ENCODE results near the gene C12orf60. TPM values are rescaled to one million over a fixed set of nuclear protein-coding genes. Genes with fewer than 3 reads are reported as not detected.

The C12orf60 gene
- total and polyA plus RNA-seq, 5 donors from 2014 or later: 0.54 to 2.8 (median 1.4) TPM

- peak overlapping the region in 2 of 3 donors; percentile 32 to 60 for H3K27ac Mint-ChIP-seq
Measured at GRCh38 chr12:14780859-14781258, 22.6 kb upstream of the C12orf60 start.

GRCh38 chr12:14781563-14781962 lies 21.9 kb upstream of the C12orf60 start:
- H3K4me1 ChIP-seq (ENCODE audit: control insufficient read depth, insufficient read depth, low read length, poor library complexity, severe bottlenecking): no peaks in the 10 kb centered on the region
- no peak overlapping the region for H3K27ac ChIP-seq (ENCODE audit: insufficient read depth, low read length, poor library complexity, severe bottlenecking)
- H3K9me3 ChIP-seq (ENCODE audit: control insufficient read depth in 2 of 2, low read length in 2 of 2): no peaks in the 10 kb centered on the region
- H3K27me3 Mint-ChIP-seq: peaks cover 5% of the 10 kb centered on the region
- H3K27ac Mint-ChIP-seq: no peak overlapping the region
- H3K27me3 ChIP-seq (ENCODE audit: control insufficient read depth, insufficient read depth, low read length): no peaks in the 10 kb centered on the region
- H3K36me3 Mint-ChIP-seq: peaks cover 8% of the 10 kb centered on the region
- no peak for DNase-seq
- peaks cover 19% of the 10 kb centered on the region for H3K36me3 ChIP-seq (ENCODE audit: control insufficient read depth, insufficient read depth, low read length)
- no peaks in the 10 kb centered on the region for H3K9me3 Mint-ChIP-seq
- no peak overlapping the region for H3K4me3 ChIP-seq (ENCODE audit: low read depth, low read length)
- no peak overlapping the region for H3K4me3 Mint-ChIP-seq
- peaks cover 5 to 10% (median 10%) of the 10 kb centered on the region in 4 donors for H3K4me1 Mint-ChIP-seq
- ATAC-seq (ENCODE audit: low read depth in 2 of 2): no peak

More at GRCh38 chr12:14780859-14781258, 22.6 kb upstream of the C12orf60 start:
- Mint-ChIP-seq H3K9me3 (no peaks in the 10 kb centered on the region), H3K4me3 (no peak overlapping the region), H3K27me3 (peaks cover 5% of the 10 kb centered on the region), H3K4me1 (peaks cover 12 to 17% (median 14%) of the 10 kb centered on the region in 4 donors), H3K36me3 (peaks cover 8% of the 10 kb centered on the region)
- Histone ChIP-seq H3K4me1 (ENCODE audit: control insufficient read depth, insufficient read depth, low read length, poor library complexity, severe bottlenecking) (peaks cover 5% of the 10 kb centered on the region), H3K36me3 (ENCODE audit: control insufficient read depth, insufficient read depth, low read length) (peaks cover 15% of the 10 kb centered on the region), H3K27me3 (ENCODE audit: control insufficient read depth, insufficient read depth, low read length) (no peaks in the 10 kb centered on the region), H3K9me3 (ENCODE audit: control insufficient read depth in 2 of 2, low read length in 2 of 2) (no peaks in the 10 kb centered on the region), H3K27ac (ENCODE audit: insufficient read depth, low read length, poor library complexity, severe bottlenecking) (no peak overlapping the region), H3K4me3 (ENCODE audit: low read depth, low read length) (no peak overlapping the region)
- no peak for ATAC-seq (ENCODE audit: low read depth in 2 of 2)
- DNase-seq: no peak

GRCh38 chr12:14782756-14783155 lies 20.7 kb upstream of the C12orf60 start:
- Histone ChIP-seq H3K36me3 (ENCODE audit: control insufficient read depth, insufficient read depth, low read length) (peaks cover 30% of the 10 kb centered on the region), H3K9me3 (ENCODE audit: control insufficient read depth in 2 of 2, low read length in 2 of 2) (no peaks in the 10 kb centered on the region), H3K27ac (ENCODE audit: insufficient read depth, low read length, poor library complexity, severe bottlenecking) (no peak overlapping the region), H3K27me3 (ENCODE audit: control insufficient read depth, insufficient read depth, low read length) (no peaks in the 10 kb centered on the region), H3K4me3 (ENCODE audit: low read depth, low read length) (no peak overlapping the region), H3K4me1 (ENCODE audit: control insufficient read depth, insufficient read depth, low read length, poor library complexity, severe bottlenecking) (no peaks in the 10 kb centered on the region)
- ATAC-seq (ENCODE audit: low read depth in 2 of 2) (no peak), DNase-seq (no peak)
- peak overlapping the region in 1 of 4 donors; percentile 23 for H3K4me3 Mint-ChIP-seq
- H3K27me3 Mint-ChIP-seq: peaks cover 5% of the 10 kb centered on the region
- H3K27ac Mint-ChIP-seq: no peak overlapping the region
- H3K4me1 Mint-ChIP-seq: peaks cover 0 to 11% (median 2%) of the 10 kb centered on the region in 4 donors
- H3K36me3 Mint-ChIP-seq: peaks cover 17% of the 10 kb centered on the region
- no peaks in the 10 kb centered on the region for H3K9me3 Mint-ChIP-seq

- peaks cover 27% of the 10 kb centered on the region for H3K36me3 Mint-ChIP-seq
- ATAC-seq (ENCODE audit: low read depth in 2 of 2): no peak
- no peak for DNase-seq
- no peaks in the 10 kb centered on the region for H3K9me3 ChIP-seq (ENCODE audit: control insufficient read depth in 2 of 2, low read length in 2 of 2)
- H3K9me3 Mint-ChIP-seq: no peaks in the 10 kb centered on the region
- H3K4me3 ChIP-seq (ENCODE audit: low read depth, low read length): no peak overlapping the region
- no peak overlapping the region for H3K27ac Mint-ChIP-seq
- no peak overlapping the region for H3K27ac ChIP-seq (ENCODE audit: insufficient read depth, low read length, poor library complexity, severe bottlenecking)
- peaks cover 44% of the 10 kb centered on the region for H3K36me3 ChIP-seq (ENCODE audit: control insufficient read depth, insufficient read depth, low read length)
- H3K4me1 ChIP-seq (ENCODE audit: control insufficient read depth, insufficient read depth, low read length, poor library complexity, severe bottlenecking): no peaks in the 10 kb centered on the region
- H3K27me3 Mint-ChIP-seq: peaks cover 4% of the 10 kb centered on the region
- H3K27me3 ChIP-seq (ENCODE audit: control insufficient read depth, insufficient read depth, low read length): no peaks in the 10 kb centered on the region
- H3K4me3 Mint-ChIP-seq: no peak overlapping the region
- H3K4me1 Mint-ChIP-seq: peaks cover 0 to 8% (median 0%) of the 10 kb centered on the region in 4 donors
Measured at GRCh38 chr12:14784471-14784870, 19.0 kb upstream of the C12orf60 start.

- Mint-ChIP-seq H3K27me3 (no peaks in the 10 kb centered on the region), H3K36me3 (peaks cover 38% of the 10 kb centered on the region), H3K4me1 (peaks cover 6 to 10% (median 6%) of the 10 kb centered on the region in 4 donors), H3K9me3 (no peaks in the 10 kb centered on the region), H3K27ac (peak overlapping the region in 2 of 3 donors; percentile 3 to 32), H3K4me3 (no peak overlapping the region)
- ATAC-seq (ENCODE audit: low read depth in 2 of 2): no peak
- peaks cover 55% of the 10 kb centered on the region for H3K36me3 ChIP-seq (ENCODE audit: control insufficient read depth, insufficient read depth, low read length)
- no peaks in the 10 kb centered on the region for H3K27me3 ChIP-seq (ENCODE audit: control insufficient read depth, insufficient read depth, low read length)
- no peak for DNase-seq
- no peak overlapping the region for H3K4me3 ChIP-seq (ENCODE audit: low read depth, low read length)
- H3K9me3 ChIP-seq (ENCODE audit: control insufficient read depth in 2 of 2, low read length in 2 of 2): no peaks in the 10 kb centered on the region
- H3K27ac ChIP-seq (ENCODE audit: insufficient read depth, low read length, poor library complexity, severe bottlenecking): no peak overlapping the region
- H3K4me1 ChIP-seq (ENCODE audit: control insufficient read depth, insufficient read depth, low read length, poor library complexity, severe bottlenecking): no peaks in the 10 kb centered on the region
Measured at GRCh38 chr12:14785568-14785967, 17.9 kb upstream of the C12orf60 start.

- Histone ChIP-seq H3K27me3 (ENCODE audit: control insufficient read depth, insufficient read depth, low read length) (no peaks in the 10 kb centered on the region), H3K36me3 (ENCODE audit: control insufficient read depth, insufficient read depth, low read length) (peaks cover 95% of the 10 kb centered on the region), H3K27ac (ENCODE audit: insufficient read depth, low read length, poor library complexity, severe bottlenecking) (no peak overlapping the region), H3K9me3 (ENCODE audit: control insufficient read depth in 2 of 2, low read length in 2 of 2) (no peaks in the 10 kb centered on the region), H3K4me1 (ENCODE audit: control insufficient read depth, insufficient read depth, low read length, poor library complexity, severe bottlenecking) (no peaks in the 10 kb centered on the region), H3K4me3 (ENCODE audit: low read depth, low read length) (no peak overlapping the region)
- H3K4me1 Mint-ChIP-seq: peaks cover 10 to 22% (median 15%) of the 10 kb centered on the region in 4 donors
- DNase-seq (no peak), ATAC-seq (ENCODE audit: low read depth in 2 of 2) (no peak)
- peak overlapping the region in 2 of 3 donors; percentile 32 to 76 for H3K27ac Mint-ChIP-seq
- no peaks in the 10 kb centered on the region for H3K27me3 Mint-ChIP-seq
- H3K4me3 Mint-ChIP-seq: no peak overlapping the region
- no peaks in the 10 kb centered on the region for H3K9me3 Mint-ChIP-seq
- H3K36me3 Mint-ChIP-seq: peaks cover 56% of the 10 kb centered on the region
Measured at GRCh38 chr12:14795028-14795448, 8.4 kb upstream of the C12orf60 start.

- Histone ChIP-seq H3K27ac (ENCODE audit: insufficient read depth, low read length, poor library complexity, severe bottlenecking) (peak overlapping the region; percentile 96), H3K27me3 (ENCODE audit: control insufficient read depth, insufficient read depth, low read length) (no peaks in the 10 kb centered on the region), H3K4me1 (ENCODE audit: control insufficient read depth, insufficient read depth, low read length, poor library complexity, severe bottlenecking) (peaks cover 37% of the 10 kb centered on the region), H3K4me3 (ENCODE audit: low read depth, low read length) (peak overlapping the region; percentile 99), H3K36me3 (ENCODE audit: control insufficient read depth, insufficient read depth, low read length) (peaks cover 28% of the 10 kb centered on the region), H3K9me3 (ENCODE audit: control insufficient read depth in 2 of 2, low read length in 2 of 2) (no peaks in the 10 kb centered on the region)
- no peak overlapping the region for H3K4me3 Mint-ChIP-seq
- DNase-seq (no peak), ATAC-seq (ENCODE audit: low read depth in 2 of 2) (no peak)
- no peak overlapping the region for H3K27ac Mint-ChIP-seq
- H3K9me3 Mint-ChIP-seq: no peaks in the 10 kb centered on the region
- H3K4me1 Mint-ChIP-seq: peaks cover 8 to 44% (median 31%) of the 10 kb centered on the region in 4 donors
- H3K27me3 Mint-ChIP-seq: no peaks in the 10 kb centered on the region
- H3K36me3 Mint-ChIP-seq: peaks cover 12% of the 10 kb centered on the region
Measured at GRCh38 chr12:14802247-14802646, 1.2 kb upstream of the C12orf60 start.

- Mint-ChIP-seq H3K27me3 (no peaks in the 10 kb centered on the region), H3K4me1 (peaks cover 4 to 43% (median 29%) of the 10 kb centered on the region in 4 donors), H3K9me3 (no peaks in the 10 kb centered on the region), H3K27ac (no peak overlapping the region), H3K4me3 (no peak overlapping the region), H3K36me3 (peaks cover 8% of the 10 kb centered on the region)
- ATAC-seq (ENCODE audit: low read depth in 2 of 2) (no peak), DNase-seq (no peak)
- H3K27me3 ChIP-seq (ENCODE audit: control insufficient read depth, insufficient read depth, low read length): no peaks in the 10 kb centered on the region
- peaks cover 24% of the 10 kb centered on the region for H3K36me3 ChIP-seq (ENCODE audit: control insufficient read depth, insufficient read depth, low read length)
- H3K4me1 ChIP-seq (ENCODE audit: control insufficient read depth, insufficient read depth, low read length, poor library complexity, severe bottlenecking): peaks cover 37% of the 10 kb centered on the region
- peak overlapping the region; percentile 96 for H3K27ac ChIP-seq (ENCODE audit: insufficient read depth, low read length, poor library complexity, severe bottlenecking)
- H3K9me3 ChIP-seq (ENCODE audit: control insufficient read depth in 2 of 2, low read length in 2 of 2): no peaks in the 10 kb centered on the region
- peak overlapping the region; percentile 99 for H3K4me3 ChIP-seq (ENCODE audit: low read depth, low read length)
Measured at GRCh38 chr12:14802721-14803010, 804 bp upstream of the C12orf60 start.

Measured in CD4-positive, CD25-positive, alpha-beta regulatory T cell (primary cell).